PFSK-1 (cell line): ENCODE results near the gene PPM1M.

Experiments used
- FOXP2 ChIP-seq: optimal IDR thresholded peaks from 2 replicates; pipeline ENCODE3; 2011; ENCODE audit warnings: borderline replicate concordance, control low read depth, inconsistent platforms; ENCODE audit not compliant: insufficient read depth; ENCODE audit errors: extremely low read length, extremely low read depth
- POLR2AphosphoS5 ChIP-seq: IDR thresholded peaks from 2 replicates; pipeline ENCODE4 v1.6.1; 2012; ENCODE audit warnings: low read depth, mild to moderate bottlenecking, control low read depth, low read length, moderate library complexity
- SIN3A ChIP-seq: IDR thresholded peaks from 2 replicates; pipeline ENCODE4 v1.6.1; 2012; ENCODE audit warnings: mild to moderate bottlenecking, low read length, moderate library complexity, borderline replicate concordance; ENCODE audit not compliant: insufficient read depth
- TAF1 ChIP-seq: IDR thresholded peaks from 2 replicates; pipeline ENCODE4 v1.6.1; 2012; ENCODE audit warnings: low read length, control low read depth, borderline replicate concordance; ENCODE audit not compliant: insufficient read depth
- TF ChIP-seq, protein P1 (sequence below), 2 experiments: IDR thresholded peaks; 2 replicates each; pipeline versions ENCODE4 v1.6.1 to v1.8.0; 2011 to 2012; ENCODE audit warnings: low read depth in 2 of 2, low read length in 2 of 2, control low read depth in 1 of 2, inconsistent platforms in 1 of 2, mild to moderate bottlenecking in 1 of 2, moderate library complexity in 1 of 2; ENCODE audit not compliant: insufficient read depth in 1 of 2

The PPM1M gene

GRCh38 chr3:52262447-52262846 is 16.9 kb downstream of the PPM1M start:
- TF ChIP-seq, protein P1, sequence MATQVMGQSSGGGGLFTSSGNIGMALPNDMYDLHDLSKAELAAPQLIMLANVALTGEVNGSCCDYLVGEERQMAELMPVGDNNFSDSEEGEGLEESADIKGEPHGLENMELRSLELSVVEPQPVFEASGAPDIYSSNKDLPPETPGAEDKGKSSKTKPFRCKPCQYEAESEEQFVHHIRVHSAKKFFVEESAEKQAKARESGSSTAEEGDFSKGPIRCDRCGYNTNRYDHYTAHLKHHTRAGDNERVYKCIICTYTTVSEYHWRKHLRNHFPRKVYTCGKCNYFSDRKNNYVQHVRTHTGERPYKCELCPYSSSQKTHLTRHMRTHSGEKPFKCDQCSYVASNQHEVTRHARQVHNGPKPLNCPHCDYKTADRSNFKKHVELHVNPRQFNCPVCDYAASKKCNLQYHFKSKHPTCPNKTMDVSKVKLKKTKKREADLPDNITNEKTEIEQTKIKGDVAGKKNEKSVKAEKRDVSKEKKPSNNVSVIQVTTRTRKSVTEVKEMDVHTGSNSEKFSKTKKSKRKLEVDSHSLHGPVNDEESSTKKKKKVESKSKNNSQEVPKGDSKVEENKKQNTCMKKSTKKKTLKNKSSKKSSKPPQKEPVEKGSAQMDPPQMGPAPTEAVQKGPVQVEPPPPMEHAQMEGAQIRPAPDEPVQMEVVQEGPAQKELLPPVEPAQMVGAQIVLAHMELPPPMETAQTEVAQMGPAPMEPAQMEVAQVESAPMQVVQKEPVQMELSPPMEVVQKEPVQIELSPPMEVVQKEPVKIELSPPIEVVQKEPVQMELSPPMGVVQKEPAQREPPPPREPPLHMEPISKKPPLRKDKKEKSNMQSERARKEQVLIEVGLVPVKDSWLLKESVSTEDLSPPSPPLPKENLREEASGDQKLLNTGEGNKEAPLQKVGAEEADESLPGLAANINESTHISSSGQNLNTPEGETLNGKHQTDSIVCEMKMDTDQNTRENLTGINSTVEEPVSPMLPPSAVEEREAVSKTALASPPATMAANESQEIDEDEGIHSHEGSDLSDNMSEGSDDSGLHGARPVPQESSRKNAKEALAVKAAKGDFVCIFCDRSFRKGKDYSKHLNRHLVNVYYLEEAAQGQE (IDR thresholded peaks at IDR 0.05; ENCODE audit: insufficient read depth in 1 of 2, low read depth in 2 of 2, low read length in 2 of 2) = no peak
- no peak for TF ChIP-seq SIN3A
- no peak for TF ChIP-seq FOXP2
- TF ChIP-seq POLR2AphosphoS5 = no peak
- TF ChIP-seq TAF1 = no peak

DNA sequence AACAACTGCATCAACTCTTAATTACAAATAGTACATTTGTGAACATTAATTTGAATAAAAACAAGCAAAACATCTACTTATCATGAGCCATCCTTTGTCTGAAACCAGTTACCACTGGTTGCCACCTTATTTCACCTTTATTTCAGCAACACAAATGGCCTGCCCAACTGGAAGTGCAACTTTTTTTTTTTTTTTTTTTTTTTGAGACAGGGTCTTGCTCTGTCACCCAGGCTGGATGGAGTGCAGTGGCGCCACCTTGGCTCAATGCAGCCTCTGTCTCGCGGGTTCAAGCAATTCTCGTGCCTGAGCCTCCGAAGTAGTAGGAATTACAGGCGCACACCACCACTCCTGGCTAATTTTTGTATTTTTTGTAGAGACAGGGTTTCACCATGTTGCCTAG is 19.8 kb downstream of the PPM1M start:
- TF ChIP-seq FOXP2 (no peak), TAF1 (no peak), POLR2AphosphoS5 (no peak), SIN3A (no peak)
- TF ChIP-seq, protein P1 (IDR thresholded peaks at IDR 0.05; ENCODE audit: insufficient read depth in 1 of 2, low read depth in 2 of 2, low read length in 2 of 2) = no peak

DNA sequence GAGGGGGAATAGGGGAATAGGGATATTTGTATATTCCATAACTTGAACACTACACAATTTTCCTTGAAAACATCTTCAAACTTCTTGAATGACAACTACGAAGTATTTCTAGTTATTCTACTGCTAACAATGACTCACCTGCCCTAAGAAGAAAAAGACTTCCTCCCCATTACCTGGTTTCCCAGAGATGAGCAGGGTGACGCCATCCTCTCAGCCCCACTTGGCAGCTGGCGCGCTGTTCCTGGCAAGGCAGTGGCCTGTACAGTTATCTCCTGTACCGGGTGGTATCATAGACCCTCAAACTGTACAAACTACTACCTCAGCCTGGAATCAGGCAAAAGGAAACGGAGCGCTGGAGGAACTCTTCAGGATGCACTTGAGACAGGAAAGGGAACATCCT is 22.5 kb downstream of the PPM1M start:
- no peak for TF ChIP-seq POLR2AphosphoS5
- TF ChIP-seq, protein P1 (IDR thresholded peaks at IDR 0.05; ENCODE audit: insufficient read depth in 1 of 2, low read depth in 2 of 2, low read length in 2 of 2) = no peak
- no peak for TF ChIP-seq FOXP2
- TF ChIP-seq TAF1 = no peak
- no peak for TF ChIP-seq SIN3A

DNA sequence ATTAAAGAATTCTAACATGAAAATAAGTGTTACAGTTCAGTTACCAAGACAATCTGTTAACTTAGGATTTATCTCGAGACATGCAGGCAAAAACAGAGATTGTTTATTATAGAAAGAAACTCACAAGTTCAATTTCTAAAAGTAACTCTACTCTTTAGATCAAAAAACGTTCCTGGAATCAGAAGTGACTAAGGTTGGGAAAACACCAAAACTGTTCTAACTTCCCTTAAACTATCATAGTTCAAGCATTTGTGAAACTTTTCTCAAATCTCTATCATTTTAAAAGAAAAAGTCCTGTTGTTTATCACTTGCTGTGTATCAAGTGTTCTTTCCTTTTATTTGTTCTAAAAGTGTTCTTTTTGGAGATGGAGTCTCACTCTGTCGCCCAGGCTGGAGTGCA is 24.2 kb downstream of the PPM1M start:
- TF ChIP-seq POLR2AphosphoS5 (no peak), FOXP2 (no peak)

GRCh38 chr3:52270252-52270754 is 24.7 kb downstream of the PPM1M start:
- TF ChIP-seq FOXP2 (no peak), POLR2AphosphoS5 (no peak), TAF1 (no peak), SIN3A (no peak)
- TF ChIP-seq, protein P1 (IDR thresholded peaks at IDR 0.05; ENCODE audit: insufficient read depth in 1 of 2, low read depth in 2 of 2, low read length in 2 of 2) = no peak
